ENCODE data around the gene PRCD.
A peak's percentile ranks its signal among the peaks of the same experiment; 100 is the strongest.

Gene PRCD

DNA sequence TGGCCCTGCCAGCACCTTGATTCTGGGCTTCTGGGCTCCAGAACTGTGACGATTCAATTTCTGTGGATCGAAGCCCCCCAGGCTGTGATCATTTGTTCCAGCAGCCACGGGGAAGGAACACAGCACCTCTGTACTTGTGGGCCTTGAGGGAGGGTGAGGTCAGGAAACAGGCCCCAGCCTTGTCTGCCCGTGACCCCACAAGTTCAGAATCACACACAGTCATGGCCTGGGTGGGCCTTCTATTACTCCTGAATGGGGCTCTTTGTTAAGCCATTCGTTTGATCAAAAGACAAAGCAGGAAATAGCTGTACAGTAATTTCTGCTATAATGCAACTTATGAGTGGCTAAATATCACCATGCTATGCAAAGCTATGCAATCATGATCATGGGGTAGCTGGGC lies 35.7 kb downstream of the PRCD start:
- no peak for DNase-seq

DNA sequence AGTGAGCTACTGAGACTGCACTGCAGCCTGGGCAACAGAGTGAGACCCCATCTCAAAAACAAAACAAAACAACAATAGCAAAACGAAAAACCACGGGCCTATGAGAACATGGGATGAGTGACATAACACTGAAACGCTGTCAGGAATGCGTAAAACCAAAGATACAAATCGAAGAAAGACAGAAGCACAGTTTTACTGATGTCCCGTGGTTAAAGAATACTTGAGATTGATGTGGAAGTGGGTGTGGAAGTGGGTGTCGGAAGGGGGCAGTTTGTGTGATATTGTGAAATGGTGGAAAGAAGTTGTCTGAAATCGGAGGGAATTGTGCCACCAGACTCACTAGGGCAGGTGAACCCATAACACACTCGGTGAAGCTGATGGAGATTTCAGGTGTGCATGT lies 36.3 kb downstream of the PRCD start:
- no peak for DNase-seq

DNA sequence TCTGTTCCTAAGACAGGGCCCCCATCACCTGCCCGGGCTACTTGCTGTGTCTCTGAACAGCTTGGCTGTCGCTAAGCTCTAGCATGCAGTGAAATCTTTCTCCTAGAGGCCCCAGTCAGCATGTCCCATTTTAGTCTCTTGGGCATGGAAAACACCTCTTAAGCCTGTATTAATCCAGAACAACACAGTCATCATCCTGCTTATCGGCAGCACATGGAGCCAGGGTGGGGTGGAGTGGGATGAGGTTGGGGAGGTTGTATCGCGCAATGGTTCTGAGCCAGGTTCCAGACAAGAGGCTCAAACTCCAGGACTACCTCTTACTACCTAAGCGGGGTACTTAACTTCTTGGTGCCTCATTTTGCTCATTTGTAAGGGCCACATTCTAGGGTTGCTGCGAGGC lies 38.0 kb downstream of the PRCD start:
- no peak for DNase-seq

DNA sequence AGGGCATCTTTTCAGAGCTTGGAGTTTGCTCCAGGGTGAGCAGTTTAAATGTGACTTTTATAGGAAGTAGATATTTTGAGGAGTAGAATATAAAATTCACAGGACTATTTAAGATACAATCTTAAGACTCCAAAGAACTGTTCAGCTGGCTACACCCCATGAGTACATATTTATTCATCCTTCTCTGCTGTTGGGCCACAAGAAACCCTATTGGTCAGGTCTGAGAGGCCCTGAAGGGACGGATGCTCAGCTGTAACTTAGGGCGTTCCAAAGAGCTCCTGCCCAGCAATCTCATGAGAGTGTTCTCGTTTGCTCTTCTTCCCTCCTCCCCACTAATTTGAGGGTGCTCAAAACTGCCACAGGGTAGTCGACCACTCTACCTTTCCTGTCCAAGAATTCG lies 38.5 kb downstream of the PRCD start:
- DNase-seq = no peak

DNA sequence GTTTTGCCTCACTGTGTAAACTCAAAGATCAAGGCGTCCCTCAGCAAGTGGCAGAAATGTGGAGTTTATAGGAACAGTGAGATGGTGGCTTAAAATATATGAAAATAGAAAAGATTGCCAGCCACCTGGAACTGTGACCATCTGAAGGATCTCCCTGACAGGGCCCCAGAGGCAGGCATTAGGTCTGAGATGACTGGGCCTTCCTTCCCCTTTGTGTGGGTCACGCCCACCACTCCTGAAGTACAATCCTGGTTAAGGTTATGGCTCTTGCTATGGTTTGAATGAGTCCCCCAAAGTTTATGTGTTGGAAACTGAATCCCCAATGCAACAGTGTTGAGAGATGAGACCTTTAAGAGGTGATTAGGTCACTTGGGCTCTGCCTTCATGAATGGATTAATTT lies 39.4 kb downstream of the PRCD start:
- peak; percentile 10 to 17 for DNase-seq

DNA sequence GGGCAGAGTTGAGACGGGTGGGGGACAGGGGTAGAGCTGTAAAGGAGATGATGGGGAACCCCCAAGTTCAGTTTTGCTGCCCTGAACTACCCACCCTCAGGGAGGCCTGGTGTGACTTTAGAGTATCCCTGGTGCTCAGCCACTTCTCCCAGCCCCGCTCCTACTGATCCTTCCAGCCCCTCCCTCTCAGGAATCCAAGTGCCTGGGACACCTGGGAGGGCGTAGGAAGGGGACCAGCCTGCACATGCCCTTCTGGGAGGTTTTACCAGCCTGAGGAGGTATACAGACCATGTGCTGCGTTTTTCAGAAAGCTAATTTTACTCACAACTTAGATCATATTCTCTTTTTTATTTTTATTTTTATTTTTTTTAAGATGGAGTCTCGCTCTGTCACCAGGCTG lies 41.7 kb downstream of the PRCD start:
- DNase-seq = no peak

DNA sequence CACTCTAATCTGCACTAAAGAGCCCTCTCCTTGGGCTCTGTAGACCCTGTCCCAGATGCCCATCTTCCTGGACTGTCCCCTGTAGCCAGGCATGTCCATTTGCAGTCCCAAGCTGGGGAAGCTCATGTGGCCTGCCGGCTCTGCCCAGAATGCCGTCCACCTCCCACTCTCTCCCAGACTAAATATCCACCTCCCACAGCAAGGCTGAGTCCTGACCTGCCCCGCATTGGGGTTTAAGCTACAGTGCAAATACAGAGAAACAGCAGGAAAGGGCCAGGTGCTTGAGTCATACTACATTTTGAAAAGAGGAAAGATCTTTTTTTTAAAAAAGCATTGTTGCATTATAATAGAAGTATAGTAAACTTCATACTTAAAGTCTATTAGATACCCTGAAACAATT lies 42.8 kb downstream of the PRCD start:
- no peak for DNase-seq

DNA sequence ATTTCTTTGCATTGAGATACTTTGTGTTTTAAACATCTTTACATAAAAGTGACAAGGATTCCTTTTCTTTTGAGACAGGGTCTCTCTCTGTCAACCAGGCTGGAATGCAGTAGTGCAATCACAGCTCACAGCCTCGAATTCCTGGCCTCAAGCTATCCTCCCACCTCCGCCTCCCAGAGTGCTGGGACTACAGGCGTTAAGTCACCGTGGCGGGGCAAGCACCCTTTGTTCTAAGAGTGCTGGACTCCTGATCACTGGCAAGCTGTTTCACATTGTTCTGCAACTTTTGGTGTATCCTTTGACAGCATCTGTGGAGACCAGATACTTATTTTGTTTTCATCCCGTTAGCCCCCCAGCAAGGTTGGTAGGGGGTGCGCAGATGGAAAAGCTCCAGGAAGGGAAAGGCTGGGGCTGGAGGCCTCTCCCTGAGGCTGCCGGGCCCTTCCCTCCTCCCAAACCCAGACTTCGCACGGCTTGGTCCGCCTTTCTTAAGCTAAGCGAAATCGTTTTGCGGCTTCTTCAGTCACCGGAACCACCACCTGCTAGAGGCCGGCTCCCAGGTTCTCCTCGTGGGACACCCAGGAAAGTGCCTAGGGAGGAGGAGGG lies 44.7 kb downstream of the PRCD start:
- no peak for DNase-seq

DNA sequence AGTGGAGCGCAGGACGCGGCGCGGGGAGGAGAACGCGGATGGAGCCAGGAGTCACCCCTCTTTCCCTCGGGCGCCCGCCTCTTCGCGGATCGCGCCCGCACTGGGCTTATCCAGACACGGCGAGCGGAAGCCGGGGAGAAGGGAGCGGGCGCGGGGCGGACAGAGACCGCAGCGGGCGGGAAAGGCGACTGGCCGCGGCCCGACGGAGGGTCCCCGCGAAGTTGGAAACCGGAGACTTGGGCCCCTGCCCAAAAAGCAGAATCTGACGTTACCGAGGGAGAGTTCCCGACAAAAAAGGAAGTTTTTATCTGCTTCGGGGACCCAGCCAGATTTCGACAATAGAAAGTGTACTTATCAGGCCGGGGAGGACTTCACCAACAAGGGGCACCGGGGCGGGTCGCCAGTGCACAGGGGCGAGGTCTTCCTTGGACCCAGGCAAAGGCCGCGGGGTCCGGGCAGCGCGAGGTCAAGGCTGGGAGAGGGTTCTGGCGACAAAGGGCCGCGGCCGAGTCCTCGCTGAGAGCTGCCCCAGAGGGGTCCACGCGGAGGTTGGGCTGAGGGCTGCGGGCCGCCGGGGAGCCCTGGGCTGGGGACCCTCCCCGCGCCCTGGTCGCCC lies 45.3 kb downstream of the PRCD start:
- DNase-seq = no peak

DNA sequence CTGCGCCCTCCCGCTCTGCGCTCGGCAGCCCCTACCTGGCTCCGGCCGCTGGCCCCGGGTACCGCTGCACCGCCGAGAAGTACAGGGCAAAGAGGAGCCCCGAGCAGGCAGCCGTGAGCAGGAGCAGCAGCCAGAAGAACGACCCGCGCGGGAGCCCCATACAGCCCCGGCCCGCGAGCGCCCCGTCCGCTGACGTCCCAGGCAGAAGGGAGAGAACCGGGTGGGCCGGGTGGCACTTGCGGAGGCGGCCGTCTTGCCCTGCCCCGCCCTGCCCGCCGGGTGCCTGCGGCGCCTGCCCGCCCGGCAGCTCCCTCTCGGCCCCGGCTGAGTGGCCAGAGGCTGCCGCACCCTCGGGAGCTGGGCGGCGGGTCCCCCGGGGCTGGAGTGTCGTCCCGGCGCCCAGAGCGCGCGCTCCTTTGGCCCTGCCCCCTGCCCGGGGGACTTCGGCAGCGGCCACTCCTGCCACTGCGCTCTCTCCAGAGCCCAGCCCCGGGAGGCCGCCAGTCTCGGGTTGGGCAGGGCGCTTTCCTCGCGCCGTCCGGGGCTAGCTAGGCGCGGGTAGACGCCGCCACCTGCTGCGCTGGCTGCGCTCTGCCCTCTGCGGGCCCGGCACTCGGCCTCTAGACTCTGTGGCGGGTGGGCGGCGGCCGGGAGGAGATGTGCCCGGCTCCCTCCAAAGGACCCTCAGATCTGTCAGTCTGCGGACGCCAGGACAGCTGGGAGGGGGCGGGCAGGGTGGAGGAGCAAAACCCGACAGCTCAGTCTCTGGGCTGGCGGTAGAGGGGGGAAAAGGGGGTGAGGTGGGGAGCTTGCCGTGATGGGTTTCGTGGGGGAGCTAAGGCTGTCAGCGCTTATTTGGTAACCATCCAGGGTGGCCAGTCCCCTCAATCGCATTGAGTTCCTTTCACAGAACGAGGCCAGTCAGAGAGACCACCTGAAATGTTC lies 46.1 kb downstream of the PRCD start, which contains the start of gene ST6GALNAC2:
Gene ST6GALNAC2 (minus strand): TSS at position 212 of the 945 bp plus-strand sequence. CDS start 52 bp downstream, at position 160.
- DNase-seq = peak in 1 of 2 experiments; percentile 22

DNA sequence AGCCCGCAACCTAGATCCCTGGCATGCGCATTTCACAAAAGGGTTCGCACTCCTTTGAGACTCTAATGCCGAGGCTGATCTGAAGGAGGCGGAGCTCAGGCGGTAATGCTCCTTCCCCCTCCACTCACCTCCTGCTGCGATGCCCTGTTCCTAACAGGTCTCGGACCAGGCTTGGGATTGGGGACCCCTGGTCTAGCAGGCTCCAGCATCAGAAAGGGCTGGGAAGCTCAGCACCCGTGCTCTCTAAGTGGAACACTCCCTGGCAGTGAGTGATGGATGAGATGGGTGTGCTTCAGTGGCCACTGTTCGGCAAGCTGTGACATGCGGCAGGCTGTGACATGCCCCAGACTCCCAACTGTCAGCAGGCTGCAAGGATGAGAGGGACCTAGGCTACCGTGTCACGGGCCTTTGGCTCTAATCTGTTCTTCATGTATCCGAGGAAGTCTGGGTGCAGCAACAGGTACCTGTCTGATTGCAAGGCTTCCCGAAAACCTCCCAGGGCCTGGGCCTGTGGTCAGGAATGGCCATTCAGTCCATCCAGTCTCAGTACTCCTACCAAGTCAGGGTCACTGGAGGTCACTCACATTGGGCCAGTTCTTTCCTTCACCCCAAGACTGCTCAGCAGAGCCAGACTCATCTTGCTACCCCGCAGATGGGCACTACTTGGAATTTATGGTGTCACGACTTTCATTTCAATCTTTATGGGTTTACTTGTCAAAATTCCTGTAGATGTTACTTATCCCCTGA lies 47.1 kb downstream of the PRCD start:
- DNase-seq = no peak

DNA sequence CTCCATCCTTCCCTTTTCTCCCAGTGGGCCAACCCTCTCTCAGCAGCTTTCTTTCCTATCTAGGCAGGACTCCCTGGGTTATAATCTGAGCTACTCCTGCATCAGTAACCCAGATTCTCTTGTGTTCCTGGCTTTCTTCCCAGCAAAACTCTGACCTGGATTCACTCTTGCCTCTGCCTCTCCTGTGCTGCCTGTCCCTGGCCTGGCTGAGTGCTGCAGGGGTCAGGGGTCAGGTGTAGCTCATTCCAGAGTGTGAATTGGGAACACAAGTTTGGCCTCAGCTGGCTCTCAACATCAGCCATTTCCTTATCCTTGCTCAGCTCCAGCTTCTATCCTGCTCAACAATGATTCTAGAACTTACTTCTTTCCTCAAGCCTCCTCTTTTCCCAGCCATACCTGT lies 48.3 kb downstream of the PRCD start:
- DNase-seq = no peak

DNA sequence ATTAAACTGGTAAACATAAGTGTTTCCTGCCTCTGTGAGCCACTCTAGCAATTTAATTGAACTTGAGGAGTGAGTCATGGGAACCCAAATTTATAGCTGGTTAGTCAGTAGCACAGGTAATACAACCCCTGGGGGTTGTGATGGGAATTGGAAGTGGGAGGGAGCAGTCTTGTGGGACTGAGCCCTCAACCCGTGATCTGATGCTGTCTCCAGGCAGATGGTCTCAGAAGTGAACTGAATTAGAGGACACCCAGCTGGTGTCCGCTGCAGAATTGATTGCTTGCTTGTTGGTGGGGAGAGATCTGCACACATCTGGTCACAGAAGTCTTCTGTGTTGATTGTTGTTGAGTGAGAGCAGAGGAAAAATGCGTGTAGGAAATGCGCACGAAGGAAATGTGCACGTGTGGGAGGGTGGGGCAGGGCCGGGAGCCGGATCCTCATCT lies 53.6 kb downstream of the PRCD start:
- no peak for DNase-seq

DNA sequence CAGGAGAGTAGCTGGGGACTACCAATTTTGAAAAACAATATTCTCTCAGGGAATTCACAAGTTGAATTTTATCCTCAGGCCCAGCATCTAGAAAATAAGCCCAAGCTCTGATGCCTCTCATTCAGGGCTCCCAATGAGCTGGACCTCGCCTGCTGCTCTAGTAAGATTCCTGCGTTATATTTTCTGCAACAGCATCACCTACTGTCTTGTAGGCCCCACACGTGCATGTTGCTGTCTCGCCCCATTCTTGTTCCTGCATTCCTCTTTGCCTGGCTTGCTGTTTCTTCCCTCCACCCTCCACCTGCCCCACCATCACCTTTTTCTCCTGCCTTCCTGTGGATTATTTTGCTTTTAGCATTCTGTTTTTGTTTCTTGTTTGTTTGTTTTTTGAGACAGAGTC lies 54.1 kb downstream of the PRCD start:
- DNase-seq = no peak

DNA sequence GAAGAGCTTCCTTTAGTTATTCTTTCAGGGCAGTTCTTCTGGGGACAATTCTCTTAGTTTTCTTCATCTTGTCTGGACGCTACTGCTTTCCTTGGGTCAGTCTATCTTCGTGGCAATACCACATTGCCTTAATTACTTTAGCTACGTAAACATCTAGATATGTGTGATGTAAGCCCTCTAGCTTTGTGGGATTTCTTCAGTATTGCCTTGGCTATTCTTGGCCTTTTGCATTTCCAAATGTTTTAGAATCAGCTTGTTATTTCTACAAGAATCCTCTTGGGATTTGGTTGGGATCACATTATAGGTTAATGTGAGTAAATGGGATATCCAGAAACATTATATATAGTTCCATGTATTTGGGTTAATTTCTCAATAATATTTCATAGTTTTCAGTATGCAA lies 54.8 kb downstream of the PRCD start:
- DNase-seq = no peak
